GM21381 (cell line): Measurements from ENCODE around the gene MAD1L1.

ENCODE experiments used
- ATAC-seq: cut with Tn5 transposase; IDR thresholded peaks from one replicate; pipeline ENCODE4 v1.9.1; 2021; ENCODE audit warnings: mild to moderate bottlenecking, moderate library complexity; ENCODE audit not compliant: unreplicated experiment

MAD1L1 gene

GRCh38 chr7:2258661-2259365 is 26.1 kb upstream of the MAD1L1 start:
- peak; percentile 69 for ATAC-seq

GRCh38 chr7:2257651-2258050 is 24.9 kb upstream of the MAD1L1 start:
- no peak for ATAC-seq

- no peak for ATAC-seq
These were observed 24.4 kb upstream of the MAD1L1 start for GRCh38 chr7:2257046-2257551.

GRCh38 chr7:2256306-2257045 is 23.7 kb upstream of the MAD1L1 start:
- no peak for ATAC-seq

GRCh38 chr7:2255145-2256139 is 22.7 kb upstream of the MAD1L1 start:
- ATAC-seq, result no peak

- ATAC-seq, result no peak
These were observed 21.8 kb upstream of the MAD1L1 start for GRCh38 chr7:2254429-2255144.

GRCh38 chr7:2253525-2254244 is 20.9 kb upstream of the MAD1L1 start:
- ATAC-seq, result no peak

GRCh38 chr7:2253021-2253420 is 20.3 kb upstream of the MAD1L1 start:
- ATAC-seq, result no peak

- ATAC-seq, result no peak
These were observed 19.4 kb upstream of the MAD1L1 start for GRCh38 chr7:2251841-2252771.

GRCh38 chr7:2251381-2251780 is 18.6 kb upstream of the MAD1L1 start:
- no peak for ATAC-seq

GRCh38 chr7:2249744-2250323 is 17.1 kb upstream of the MAD1L1 start:
- no peak for ATAC-seq

- peak; percentile 56 for ATAC-seq
These were observed 16.4 kb upstream of the MAD1L1 start for GRCh38 chr7:2248984-2249694.

- ATAC-seq, result no peak
These were observed 14.6 kb upstream of the MAD1L1 start for GRCh38 chr7:2247141-2247995.

- ATAC-seq, result no peak
These were observed 13.3 kb upstream of the MAD1L1 start for GRCh38 chr7:2245883-2246675.

- ATAC-seq, result no peak
These were observed 11.8 kb upstream of the MAD1L1 start for GRCh38 chr7:2244404-2244995.

GRCh38 chr7:2243458-2243857 is 10.7 kb upstream of the MAD1L1 start:
- ATAC-seq, result no peak
